Stomach (tissue), 9 donors: Measurements from ENCODE around the gene UQCC2. TPM values are rescaled to one million over a fixed set of nuclear protein-coding genes. Genes with fewer than 3 reads are reported as not detected.

Source experiments
- DNase-seq, 2 donors: peaks; one replicate each; pipeline versions ENCODE4 v3.0.0 to v3.0.0-alpha.2; 2013 to 2019
- H3K27ac ChIP-seq, 5 donors: fragments of 200-600 bp in 4 of 5; sonication (generic) in 4 of 5; one replicate each; pipeline ENCODE4 v1.5.1; 2013 to 2019; ENCODE audit warnings: mild to moderate bottlenecking in 1 of 5, moderate library complexity in 1 of 5
- H3K27me3 ChIP-seq, 3 donors: fragments of 200-600 bp; sonication (generic); one replicate each; pipeline ENCODE4 v1.5.1; 2017 to 2019; ENCODE audit warnings: mixed run types in 1 of 3
- H3K36me3 ChIP-seq, 4 donors: fragments of 200-600 bp; sonication (generic); 1 replicate in 3 of 4; 2 replicates in 1 of 4; pipeline ENCODE4 v1.5.1; 2016 to 2019
- H3K4me1 ChIP-seq, 4 donors: fragments of 200-600 bp; sonication (generic); one replicate each; pipeline ENCODE4 v1.5.1; 2016 to 2019
- H3K4me3 ChIP-seq, 4 donors: fragments of 200-600 bp; sonication (generic) in 3 of 4; one replicate each; pipeline ENCODE4 v1.5.1; 2016 to 2019; ENCODE audit warnings: mild to moderate bottlenecking in 1 of 4
- H3K9me3 ChIP-seq, 4 donors: fragments of 200-600 bp; sonication (generic); one replicate each; pipeline ENCODE4 v1.5.1; 2016 to 2019
- CTCF ChIP-seq, 7 experiments: fragments of 450-650 bp in 4 of 7; fragments of 200-600 bp in 3 of 7; sonication (generic) in 3 of 7; IDR thresholded peaks; one replicate each; pipeline ENCODE4 v1.5.1; 2016 to 2019; ENCODE audit warnings: antibody characterized with exemption in 7 of 7, control low read depth in 2 of 7, mild to moderate bottlenecking in 1 of 7
- EP300 ChIP-seq: sonication (generic); formaldehyde crosslinking; IDR thresholded peaks from one replicate; pipeline ENCODE4 v1.6.1; 2017; ENCODE audit warnings: antibody characterized with exemption
- POLR2A ChIP-seq, 4 donors: fragments of 450-650 bp; IDR thresholded peaks; one replicate each; pipeline ENCODE4 v1.6.1; 2016; ENCODE audit warnings: antibody characterized with exemption in 4 of 4, control low read depth in 2 of 4, mild to moderate bottlenecking in 1 of 4, moderate library complexity in 1 of 4
- POLR2AphosphoS5 ChIP-seq, 3 donors: sonication (generic); formaldehyde crosslinking; IDR thresholded peaks; one replicate each; pipeline ENCODE4 v1.6.1; 2016; ENCODE audit warnings: antibody characterized with exemption in 3 of 3
- WGBS, 5 donors: extraction: QIAGEN DNeasy Blood & Tissue Kit in 3 of 5; methylation state at CpG; one replicate each; pipeline versions ENCODE4 v1.1.5 to v1.1.7; 2013 to 2018; 5-methylcytosine and 5-hydroxymethylcytosine counted together
- intact Hi-C: fragments of 100-400 bp; cut with DNase I; formaldehyde crosslinking; loops from one replicate; pipeline ENCODE4 v1.15.1; 2023; ENCODE audit warnings: low total_unique reads
- polyA plus RNA-seq, 3 donors: library from polyadenylated mRNA; stranded (reverse); fragments of 200-250 nt; gene quantifications; one replicate each; pipeline ENCODE4 v1.2.3, GENCODE V29; 2013
- small RNA-seq, 4 donors: library from RNA; depleted of rRNA; stranded (forward); fragments of <200 nt; gene quantifications; one replicate each; pipeline ENCODE3, GENCODE V24; 2016
- total RNA-seq, 5 donors: library from RNA; depleted of rRNA; stranded (reverse); fragments of >200 nt; gene quantifications; one replicate each; pipeline versions ENCODE4 v1.1.0 to v1.2.3, GENCODE V29; 2014 to 2016
- donor health status: healthy with polysubstance abuse.
- donor health status: Bipolar disorder and iron deficiency.
- donor health status: healthy.

The UQCC2 gene
- total and polyA plus RNA-seq, 8 donors, result 4.7 to 109 (median 24.7) TPM

DNA sequence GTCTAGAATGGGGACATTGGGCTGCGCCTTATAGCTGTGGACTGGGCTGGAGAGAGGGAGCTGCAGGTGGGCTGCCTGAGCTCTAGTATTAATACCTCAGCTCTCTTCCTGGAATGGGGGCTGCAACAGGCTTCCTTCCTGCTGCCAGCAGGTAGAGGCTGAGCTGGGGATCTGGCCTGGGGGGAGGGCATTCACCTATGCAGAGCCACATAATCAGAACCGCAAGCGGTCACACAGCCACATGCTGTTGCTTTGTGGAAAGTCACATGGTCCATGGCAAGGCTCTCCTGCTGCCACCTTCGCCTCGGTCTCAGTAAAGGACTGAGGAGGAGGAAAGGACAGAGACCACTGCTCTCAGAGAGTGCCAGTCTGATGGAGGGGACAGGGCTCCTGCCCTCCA, 54.7 kb downstream of the UQCC2 start:
- H3K36me3 ChIP-seq, result peaks cover 29 to 88% (median 71%) of the 10 kb centered on the region in 4 donors
- no peak overlapping the region for H3K4me3 ChIP-seq
- no peaks in the 10 kb centered on the region for H3K9me3 ChIP-seq
- no peak for DNase-seq
- H3K4me1 ChIP-seq, result no peaks in the 10 kb centered on the region
- WGBS, 5 donors, result 76 to 97% (median 86%) methylated on average over 3 to 5 of the region's 5 CpGs
- H3K27me3 ChIP-seq, result no peaks in the 10 kb centered on the region
- H3K27ac ChIP-seq, result no peak overlapping the region
- intact Hi-C loops, result no loop called here
- no peak for TF ChIP-seq POLR2AphosphoS5 (IDR thresholded peaks at IDR 0.05)

DNA sequence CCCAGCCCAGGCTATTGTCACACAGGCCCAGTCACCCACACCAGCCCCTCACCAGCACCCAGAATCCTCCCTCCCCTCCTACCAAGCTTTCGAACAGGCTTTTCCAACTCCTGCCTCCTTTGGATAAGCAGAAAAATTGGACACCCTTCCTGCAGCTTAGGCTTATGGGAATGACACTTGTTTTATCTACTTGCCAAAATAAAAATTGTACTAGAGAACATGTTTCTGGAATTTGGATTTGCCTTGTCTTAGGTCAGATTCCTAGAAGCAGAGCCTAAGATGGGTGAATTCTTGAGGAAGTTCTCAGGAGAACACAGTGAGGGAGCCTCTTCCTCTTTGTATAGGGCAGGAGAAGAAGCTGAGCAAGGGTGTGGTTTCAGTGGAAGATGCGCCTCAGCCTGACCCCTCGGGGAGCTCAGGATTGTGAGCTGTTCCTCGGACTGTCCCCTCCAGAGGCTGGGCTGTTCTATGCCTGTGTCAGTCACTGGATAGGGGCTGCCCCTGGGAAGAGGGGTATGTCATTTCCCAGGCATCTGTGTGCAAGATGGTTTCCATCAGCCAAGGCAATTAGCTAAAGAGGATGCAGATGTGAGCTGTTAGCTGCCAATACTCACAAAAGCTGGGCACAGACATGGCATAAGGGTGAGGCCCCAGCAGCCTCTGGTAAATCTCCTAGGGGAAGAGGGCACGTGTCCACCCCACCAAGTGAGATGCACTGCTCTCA, 56.5 kb downstream of the UQCC2 start:
- Histone ChIP-seq H3K9me3 (no peaks in the 10 kb centered on the region), H3K4me3 (no peak overlapping the region), H3K27ac (no peak overlapping the region), H3K36me3 (peaks cover 29 to 83% (median 59%) of the 10 kb centered on the region in 4 donors), H3K27me3 (no peaks in the 10 kb centered on the region), H3K4me1 (no peaks in the 10 kb centered on the region)
- WGBS, 5 donors, result 64 to 85% (median 78%) methylated on average over 5 of the region's 5 CpGs
- DNase-seq, result no peak
- TF ChIP-seq CTCF (IDR thresholded peaks at IDR 0.05) (no peak), POLR2AphosphoS5 (IDR thresholded peaks at IDR 0.05) (no peak)
- intact Hi-C loops, result no loop called here

DNA sequence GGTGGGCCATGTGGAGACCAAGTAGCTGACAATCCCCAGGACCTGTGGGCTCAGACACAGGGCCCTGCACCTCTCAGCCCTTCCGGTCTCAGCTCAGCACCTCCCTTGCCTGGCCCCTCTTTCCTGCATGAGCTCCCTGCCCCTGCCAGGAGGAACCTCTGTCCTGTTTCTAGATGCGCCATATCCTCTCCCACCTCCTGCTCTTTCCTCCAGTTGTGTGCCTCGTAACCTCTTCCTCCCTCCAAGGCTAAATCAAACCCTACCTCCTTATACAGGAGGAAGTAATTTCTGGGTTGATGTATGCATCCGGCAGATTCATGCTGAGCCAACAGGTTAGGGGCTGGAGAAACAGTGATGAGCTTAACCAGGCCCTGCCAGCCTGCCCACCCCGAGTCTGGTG, 59.5 kb downstream of the UQCC2 start:
- TF ChIP-seq POLR2AphosphoS5 (IDR thresholded peaks at IDR 0.05) (no peak), CTCF (IDR thresholded peaks at IDR 0.05) (no peak), EP300 (no peak), POLR2A (IDR thresholded peaks at IDR 0.05) (no peak)
- no peaks in the 10 kb centered on the region for H3K27me3 ChIP-seq
- H3K36me3 ChIP-seq, result peaks cover 12 to 80% (median 55%) of the 10 kb centered on the region in 4 donors
- intact Hi-C loops, result no loop called here
- peak overlapping the region in 1 of 5 donors; percentile 2 for H3K27ac ChIP-seq
- WGBS, 5 donors, result 74 to 89% (median 86%) methylated on average over 5 of the region's 5 CpGs
- no peaks in the 10 kb centered on the region for H3K9me3 ChIP-seq
- DNase-seq, result no peak
- no peak overlapping the region for H3K4me3 ChIP-seq
- H3K4me1 ChIP-seq, result no peaks in the 10 kb centered on the region

DNA sequence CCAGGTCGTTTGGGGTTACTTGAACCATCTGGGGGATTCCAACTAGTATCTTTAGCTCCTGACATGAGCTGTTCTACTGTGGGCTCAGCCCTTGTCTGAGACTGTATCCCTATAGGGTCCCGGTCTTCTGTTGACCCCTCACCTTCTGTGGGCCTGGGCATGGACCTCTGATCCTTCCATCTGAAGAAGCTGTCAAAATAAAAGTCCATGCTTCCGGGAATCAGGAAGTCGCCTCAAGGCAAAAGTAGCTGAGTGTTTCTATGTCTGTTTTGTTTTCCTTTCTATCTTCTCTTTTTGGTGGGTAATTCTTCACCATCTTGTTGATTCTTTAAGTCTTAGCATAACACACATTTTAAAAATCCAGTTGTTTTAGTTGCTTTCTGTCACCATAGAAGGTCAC, 60.1 kb downstream of the UQCC2 start:
- TF ChIP-seq CTCF (IDR thresholded peaks at IDR 0.05) (no peak), EP300 (no peak), POLR2A (IDR thresholded peaks at IDR 0.05) (no peak)

More for the DNA sequence above, 60.1 kb downstream of the UQCC2 start:
- H3K27me3 ChIP-seq, result no peaks in the 10 kb centered on the region
- peaks cover 9 to 80% (median 52%) of the 10 kb centered on the region in 4 donors for H3K36me3 ChIP-seq
- DNase-seq, result no peak
- intact Hi-C loops, result no loop called here
- no peaks in the 10 kb centered on the region for H3K9me3 ChIP-seq
- WGBS, 5 donors, result 59 to 76% (median 66%) methylated on average over 4 of the region's 4 CpGs
- H3K4me1 ChIP-seq, result no peaks in the 10 kb centered on the region
- no peak overlapping the region for H3K4me3 ChIP-seq
- H3K27ac ChIP-seq, result peak overlapping the region in 1 of 5 donors; percentile 2

Small RNA genes lying within 50 kb of the gene (small RNA-seq; reads per million reads assigned to genes)
- 0 reads per million in 4 donors for gene MIR3934

Other genes starting within 250 kb of the UQCC2 start
- 10 to 100 TPM in 3 of 5 donors, 1 to 10 TPM in 2; 2.9 to 97.0 (median 22.3) TPM for gene BAK1, start 131.4 kb downstream of the UQCC2 start, total RNA-seq
- 10 to 100 TPM; 14.6 to 31.5 (median 24.6) TPM for gene BAK1, start 131.4 kb downstream of the UQCC2 start, polyA plus RNA-seq
- gene ITPR3, start 90.4 kb downstream of the UQCC2 start, total RNA-seq, result 100 to 1,000 TPM in 3 of 5 donors, 10 to 100 TPM in 2; 46.3 to 149 (median 105) TPM
- 10 to 100 TPM; 14.1 to 17.1 (median 14.3) TPM for gene ITPR3, start 90.4 kb downstream of the UQCC2 start, polyA plus RNA-seq
- gene IP6K3, start 35.2 kb upstream of the UQCC2 start, total RNA-seq, result 10 to 100 TPM in 1 of 5 donors, 1 to 10 TPM in 1, under 1 TPM in 1, not detected in 2; 0.58 to 73.5 (median 1.1) TPM
- 1 to 10 TPM; 1.3 to 3.4 (median 2.5) TPM for gene IP6K3, start 35.2 kb upstream of the UQCC2 start, polyA plus RNA-seq
- 100 to 1,000 TPM in 2 of 5 donors, 10 to 100 TPM in 3; 46.1 to 428 (median 67.1) TPM for gene LEMD2, start 77.4 kb upstream of the UQCC2 start, total RNA-seq
- 10 to 100 TPM; 22.0 to 50.8 (median 24.3) TPM for gene LEMD2, start 77.4 kb upstream of the UQCC2 start, polyA plus RNA-seq
- gene MLN, start 92.3 kb upstream of the UQCC2 start, total RNA-seq, result not detected
- not detected for gene MLN, start 92.3 kb upstream of the UQCC2 start, polyA plus RNA-seq